22Rv1 (cell line): ENCODE measurements around the gene EXOC4.

Experiments
- H3K27ac ChIP-seq: fragments of 450-650 bp; 2 replicates; pipeline ENCODE4 v1.5.1; 2017
- ZFX ChIP-seq: fragments of 450-650 bp; IDR thresholded peaks from 2 replicates; pipeline ENCODE4 v1.6.1; 2017; ENCODE audit warnings: antibody characterized with exemption, borderline replicate concordance
- TF ChIP-seq, protein P1 (sequence below): fragments of 450-650 bp; IDR thresholded peaks from 2 replicates; pipeline ENCODE4 v1.5.1; 2017; ENCODE audit warnings: mild to moderate bottlenecking

The EXOC4 gene

DNA sequence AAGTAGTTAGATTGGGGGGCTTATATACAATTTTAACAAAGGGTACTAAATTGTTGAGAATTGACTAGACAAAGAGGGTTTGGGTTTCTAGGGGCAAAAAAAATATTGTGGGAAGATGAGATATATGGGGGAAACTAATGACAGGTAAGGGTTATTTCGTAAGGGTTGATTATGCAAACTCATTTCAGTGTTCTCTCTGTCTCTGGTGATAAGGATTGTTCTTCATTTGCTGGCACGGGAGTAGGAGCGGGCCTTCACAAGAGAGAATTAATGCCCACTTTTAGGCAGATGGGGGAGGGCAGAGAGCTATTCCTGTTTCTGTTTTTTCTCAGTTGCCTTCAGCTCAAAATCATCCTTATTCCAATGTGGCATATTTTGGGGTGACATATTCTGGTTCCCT is 258.4 kb downstream of the EXOC4 start:
- no peak for TF ChIP-seq ZFX
- TF ChIP-seq, protein P1, sequence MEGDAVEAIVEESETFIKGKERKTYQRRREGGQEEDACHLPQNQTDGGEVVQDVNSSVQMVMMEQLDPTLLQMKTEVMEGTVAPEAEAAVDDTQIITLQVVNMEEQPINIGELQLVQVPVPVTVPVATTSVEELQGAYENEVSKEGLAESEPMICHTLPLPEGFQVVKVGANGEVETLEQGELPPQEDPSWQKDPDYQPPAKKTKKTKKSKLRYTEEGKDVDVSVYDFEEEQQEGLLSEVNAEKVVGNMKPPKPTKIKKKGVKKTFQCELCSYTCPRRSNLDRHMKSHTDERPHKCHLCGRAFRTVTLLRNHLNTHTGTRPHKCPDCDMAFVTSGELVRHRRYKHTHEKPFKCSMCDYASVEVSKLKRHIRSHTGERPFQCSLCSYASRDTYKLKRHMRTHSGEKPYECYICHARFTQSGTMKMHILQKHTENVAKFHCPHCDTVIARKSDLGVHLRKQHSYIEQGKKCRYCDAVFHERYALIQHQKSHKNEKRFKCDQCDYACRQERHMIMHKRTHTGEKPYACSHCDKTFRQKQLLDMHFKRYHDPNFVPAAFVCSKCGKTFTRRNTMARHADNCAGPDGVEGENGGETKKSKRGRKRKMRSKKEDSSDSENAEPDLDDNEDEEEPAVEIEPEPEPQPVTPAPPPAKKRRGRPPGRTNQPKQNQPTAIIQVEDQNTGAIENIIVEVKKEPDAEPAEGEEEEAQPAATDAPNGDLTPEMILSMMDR: no peak

DNA sequence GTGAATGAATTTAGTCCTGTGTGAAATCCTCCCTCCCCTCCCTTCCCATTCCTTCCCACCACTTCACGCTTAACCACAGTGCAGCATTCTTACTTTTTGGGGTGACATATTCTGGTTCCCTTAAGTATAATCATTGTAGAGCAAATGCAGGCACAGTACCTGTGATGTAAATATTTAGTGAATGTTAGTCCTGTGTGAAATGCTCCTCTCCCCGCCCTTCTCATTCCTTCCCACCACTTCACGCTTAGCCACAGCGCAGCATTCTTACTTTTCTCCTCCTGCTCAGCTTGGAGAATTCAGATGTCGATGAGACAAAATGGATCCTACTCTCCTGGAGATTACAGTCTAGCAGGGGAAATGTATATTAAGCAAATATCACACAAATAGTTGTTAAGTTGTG is 258.8 kb downstream of the EXOC4 start:
- TF ChIP-seq ZFX: no peak
- TF ChIP-seq, protein P1: no peak
- no peak overlapping the region for H3K27ac ChIP-seq

More for the DNA sequence above, 258.4 kb downstream of the EXOC4 start:
- no peak overlapping the region for H3K27ac ChIP-seq

DNA sequence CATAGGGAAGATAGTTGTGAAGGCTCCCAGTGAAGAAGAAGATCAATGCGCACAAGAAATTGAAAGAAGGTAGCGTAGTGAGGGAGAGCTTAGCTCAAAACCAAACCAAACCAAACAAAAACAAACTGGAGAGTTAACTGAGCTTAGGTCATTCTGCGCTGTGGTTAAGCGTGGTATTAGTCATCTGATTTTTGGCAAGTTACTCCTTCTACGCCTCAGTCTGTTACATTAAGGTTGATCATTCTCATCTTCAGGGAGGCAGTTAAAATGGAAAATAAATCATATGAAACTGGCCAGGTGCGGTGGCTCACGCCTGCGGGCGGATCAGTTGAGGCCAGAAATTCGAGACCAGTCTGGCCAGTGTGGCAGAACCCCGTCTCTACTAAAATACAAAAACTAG is 259.7 kb downstream of the EXOC4 start:
- TF ChIP-seq, protein P1: no peak
- TF ChIP-seq ZFX: no peak
- H3K27ac ChIP-seq: no peak overlapping the region

DNA sequence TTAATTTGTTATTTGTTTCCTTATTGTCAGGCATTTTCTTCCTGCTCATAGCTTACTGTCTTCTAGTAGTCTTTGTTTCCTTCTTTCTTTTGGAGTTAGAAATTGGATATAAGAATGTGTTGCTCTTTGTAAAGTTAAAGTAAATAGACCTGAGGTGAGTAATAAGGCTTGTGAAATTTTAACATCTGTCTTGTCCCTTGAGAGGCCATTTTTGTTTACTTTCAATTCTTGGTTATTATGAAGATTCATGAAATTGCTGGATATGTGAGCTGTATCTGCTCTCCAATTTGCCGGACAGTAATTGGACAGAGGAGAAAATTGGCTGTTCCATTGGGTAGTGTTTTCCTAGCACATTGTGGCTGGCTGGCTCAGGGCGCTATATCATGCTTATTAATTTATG is 260.7 kb downstream of the EXOC4 start:
- no peak overlapping the region for H3K27ac ChIP-seq
- TF ChIP-seq, protein P1: no peak
- no peak for TF ChIP-seq ZFX

DNA sequence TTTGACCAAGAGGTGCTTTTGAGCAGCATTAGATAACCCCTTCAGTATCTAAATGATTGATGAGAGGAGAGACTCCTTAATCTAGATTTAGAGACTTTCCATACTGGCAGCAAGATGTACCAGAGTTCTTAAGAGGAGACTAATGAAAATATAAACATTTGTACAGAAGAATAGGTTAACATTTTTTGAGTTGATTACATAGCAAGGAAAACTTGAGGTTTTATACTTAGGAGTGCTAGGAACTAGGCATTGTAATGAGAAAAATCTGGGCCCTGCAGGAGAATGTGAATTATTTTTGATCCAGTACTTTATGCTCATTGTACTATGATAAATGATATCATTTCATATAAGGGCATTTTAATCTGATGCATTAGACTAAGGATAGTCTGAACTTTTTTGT is 261.7 kb downstream of the EXOC4 start:
- no peak overlapping the region for H3K27ac ChIP-seq
- TF ChIP-seq ZFX: no peak
- TF ChIP-seq, protein P1: no peak

GRCh38 chr7:133517766-133518165 is 264.9 kb downstream of the EXOC4 start:
- TF ChIP-seq, protein P1: no peak
- TF ChIP-seq ZFX: no peak
- no peak overlapping the region for H3K27ac ChIP-seq

GRCh38 chr7:133518718-133519117 is 265.8 kb downstream of the EXOC4 start:
- TF ChIP-seq ZFX: no peak
- TF ChIP-seq, protein P1: no peak
- no peak overlapping the region for H3K27ac ChIP-seq
